Cardiac fibroblast (primary cell): ENCODE measurements around the gene GTF2H1.
A peak's percentile ranks its signal among the peaks of the same experiment; 100 is the strongest.

ENCODE experiments used
- DNase-seq, 2 donors: peaks; one replicate each; pipeline versions ENCODE4 v3.0.0 to v3.0.0-alpha.2; 2010; ENCODE audit warnings: low read depth in 2 of 2
- H3K4me3 ChIP-seq, 2 donors: replicated peaks in 1 of 2; 1 replicate in 1 of 2; 2 replicates in 1 of 2; pipeline ENCODE4 v1.5.1; 2011; ENCODE audit warnings: low read depth in 2 of 2, low read length in 2 of 2, mild to moderate bottlenecking in 2 of 2, moderate library complexity in 1 of 2
- CTCF ChIP-seq: IDR thresholded peaks from one replicate; pipeline ENCODE4 v1.5.1; 2011; ENCODE audit warnings: low read depth, mild to moderate bottlenecking, low read length, inconsistent platforms

The GTF2H1 gene

GRCh38 chr11:18329196-18329870 is 7.0 kb downstream of the GTF2H1 start:
- DNase-seq, result peak in 1 of 2 donors; percentile 15
- no peak overlapping the region for H3K4me3 ChIP-seq
- no peak for TF ChIP-seq CTCF

GRCh38 chr11:18330921-18331320 is 8.6 kb downstream of the GTF2H1 start:
- DNase-seq, result no peak
- TF ChIP-seq CTCF, result no peak
- no peak overlapping the region for H3K4me3 ChIP-seq

- DNase-seq, result no peak
- H3K4me3 ChIP-seq, result no peak overlapping the region
- no peak for TF ChIP-seq CTCF
These were observed 9.9 kb downstream of the GTF2H1 start for GRCh38 chr11:18332302-18332701.

GRCh38 chr11:18332891-18333290 is 10.5 kb downstream of the GTF2H1 start:
- H3K4me3 ChIP-seq, result no peak overlapping the region
- DNase-seq, result no peak
- no peak for TF ChIP-seq CTCF

- DNase-seq, result peak in 1 of 2 donors; percentile 79
- H3K4me3 ChIP-seq, result no peak overlapping the region
- TF ChIP-seq CTCF, result no peak
These were observed 25.2 kb downstream of the GTF2H1 start for GRCh38 chr11:18347471-18348125.

GRCh38 chr11:18352581-18352980 is 30.2 kb downstream of the GTF2H1 start:
- TF ChIP-seq CTCF, result no peak
- no peak overlapping the region for H3K4me3 ChIP-seq
- DNase-seq, result peak in 1 of 2 donors; percentile 62
